Measurements from ENCODE around the gene BOK. TPM values are rescaled to one million over a fixed set of nuclear protein-coding genes. Genes with fewer than 3 reads are reported as not detected.
"Not testable (repeated sequence)": the region's sequence is repeated elsewhere in the genome, so short reads cannot be mapped to it uniquely, and the experiment has no call there.

BOK gene
- 0.17 and 0.77 TPM in 2 replicates for total RNA-seq

GRCh38 chr2:241558532-241559322 is at the start of gene BOK:
TSS of gene BOK (plus strand) at chr2:241558745. CDS start at chr2:241559484, 739 bp downstream.
- Mint-ChIP-seq H3K27me3 (peaks cover 41% of the 10 kb centered on the region), H3K9me3 (no peaks in the 10 kb centered on the region), H3K36me3 (ENCODE audit: low read depth) (no peaks in the 10 kb centered on the region), H3K4me1 (peaks cover 9% of the 10 kb centered on the region), H3K27ac (no peak within 1 kb of the TSS), H3K4me3 (peak within 1 kb of the TSS; percentile 70)
- intact Hi-C loops (cut with micrococcal nuclease): no loop called here
- DNase-seq: peak; percentile 68

- intact Hi-C loops (cut with micrococcal nuclease): loop anchor here (2.0 to 10.0 kb wide), 3 partner anchors 106 to 948 kb away; partner anchors contain the start of genes CAPN10 and DUSP28
- Mint-ChIP-seq H3K4me1 (peaks cover 13% of the 10 kb centered on the region), H3K27ac (peak overlapping the region; percentile 67), H3K9me3 (no peaks in the 10 kb centered on the region), H3K36me3 (ENCODE audit: low read depth) (no peaks in the 10 kb centered on the region), H3K27me3 (peaks cover 7% of the 10 kb centered on the region), H3K4me3 (peak overlapping the region; percentile 78)
- no peak for DNase-seq
These were observed 49.3 kb upstream of the BOK start for GRCh38 chr2:241509155-241509784.

GRCh38 chr2:241511091-241511741 is 47.3 kb upstream of the BOK start:
- no peak overlapping the region for H3K4me3 Mint-ChIP-seq
- intact Hi-C loops (cut with micrococcal nuclease): no loop called here
- peaks cover 7% of the 10 kb centered on the region for H3K27me3 Mint-ChIP-seq
- no peak overlapping the region for H3K27ac Mint-ChIP-seq
- H3K9me3 Mint-ChIP-seq: no peaks in the 10 kb centered on the region
- peaks cover 25% of the 10 kb centered on the region for H3K4me1 Mint-ChIP-seq
- no peaks in the 10 kb centered on the region for H3K36me3 Mint-ChIP-seq (ENCODE audit: low read depth)
- DNase-seq: no peak

GRCh38 chr2:241514553-241514952 is 44.0 kb upstream of the BOK start:
- H3K27ac Mint-ChIP-seq: no peak overlapping the region
- H3K4me3 Mint-ChIP-seq: no peak overlapping the region
- intact Hi-C loops (cut with micrococcal nuclease): no loop called here
- H3K9me3 Mint-ChIP-seq: peaks cover 7% of the 10 kb centered on the region
- no peak for DNase-seq
- H3K27me3 Mint-ChIP-seq: peaks cover 9% of the 10 kb centered on the region
- H3K4me1 Mint-ChIP-seq: peaks cover 28% of the 10 kb centered on the region
- H3K36me3 Mint-ChIP-seq (ENCODE audit: low read depth): peaks cover 2% of the 10 kb centered on the region

GRCh38 chr2:241514986-241515737 is 43.4 kb upstream of the BOK start:
- peaks cover 7% of the 10 kb centered on the region for H3K9me3 Mint-ChIP-seq
- no peak overlapping the region for H3K4me3 Mint-ChIP-seq
- H3K36me3 Mint-ChIP-seq (ENCODE audit: low read depth): peaks cover 2% of the 10 kb centered on the region
- peak overlapping the region; percentile 56 for H3K27ac Mint-ChIP-seq
- no peak for DNase-seq
- intact Hi-C loops (cut with micrococcal nuclease): no loop called here
- H3K27me3 Mint-ChIP-seq: peaks cover 9% of the 10 kb centered on the region
- H3K4me1 Mint-ChIP-seq: peaks cover 25% of the 10 kb centered on the region

GRCh38 chr2:241516520-241516965 is 42.0 kb upstream of the BOK start:
- Mint-ChIP-seq H3K4me3 (peak overlapping the region; percentile 34), H3K4me1 (peaks cover 25% of the 10 kb centered on the region), H3K27me3 (peaks cover 6% of the 10 kb centered on the region), H3K36me3 (ENCODE audit: low read depth) (peaks cover 2% of the 10 kb centered on the region), H3K9me3 (peaks cover 7% of the 10 kb centered on the region), H3K27ac (peak overlapping the region; percentile 54)
- intact Hi-C loops (cut with micrococcal nuclease): no loop called here
- DNase-seq: no peak

GRCh38 chr2:241517297-241517696 is 41.2 kb upstream of the BOK start:
- Mint-ChIP-seq H3K4me3 (no peak overlapping the region), H3K27me3 (peaks cover 3% of the 10 kb centered on the region), H3K27ac (no peak overlapping the region), H3K9me3 (peaks cover 7% of the 10 kb centered on the region), H3K36me3 (ENCODE audit: low read depth) (peaks cover 2% of the 10 kb centered on the region), H3K4me1 (peaks cover 25% of the 10 kb centered on the region)
- DNase-seq: no peak
- intact Hi-C loops (cut with micrococcal nuclease): no loop called here

GRCh38 chr2:241519669-241520068 is 38.9 kb upstream of the BOK start:
- Mint-ChIP-seq H3K4me1 (peaks cover 24% of the 10 kb centered on the region), H3K27me3 (peaks cover 2% of the 10 kb centered on the region), H3K27ac (no peak overlapping the region), H3K9me3 (peaks cover 7% of the 10 kb centered on the region), H3K36me3 (ENCODE audit: low read depth) (peaks cover 2% of the 10 kb centered on the region), H3K4me3 (no peak overlapping the region)
- DNase-seq: no peak
- intact Hi-C loops (cut with micrococcal nuclease): no loop called here

GRCh38 chr2:241522477-241522876 is 36.1 kb upstream of the BOK start:
- no peak for DNase-seq
- intact Hi-C loops (cut with micrococcal nuclease): no loop called here
- Mint-ChIP-seq H3K9me3 (peaks cover 2% of the 10 kb centered on the region), H3K4me1 (no peaks in the 10 kb centered on the region), H3K4me3 (no peak overlapping the region), H3K27me3 (peaks cover 2% of the 10 kb centered on the region), H3K36me3 (ENCODE audit: low read depth) (no peaks in the 10 kb centered on the region), H3K27ac (no peak overlapping the region)

- H3K4me1 Mint-ChIP-seq; H3K27ac Mint-ChIP-seq; H3K27me3 Mint-ChIP-seq; H3K36me3 Mint-ChIP-seq (ENCODE audit: low read depth); intact Hi-C loops (cut with micrococcal nuclease); H3K9me3 Mint-ChIP-seq; H3K4me3 Mint-ChIP-seq; DNase-seq: not testable (repeated sequence)
These were observed 32.4 kb upstream of the BOK start for GRCh38 chr2:241525818-241526780.

- Mint-ChIP-seq H3K27me3 (no peaks in the 10 kb centered on the region), H3K36me3 (ENCODE audit: low read depth) (no peaks in the 10 kb centered on the region), H3K27ac (no peak overlapping the region), H3K9me3 (no peaks in the 10 kb centered on the region), H3K4me1 (no peaks in the 10 kb centered on the region), H3K4me3 (no peak overlapping the region)
- intact Hi-C loops (cut with micrococcal nuclease): no loop called here
- no peak for DNase-seq
These were observed 28.0 kb upstream of the BOK start for GRCh38 chr2:241530571-241530970.

GRCh38 chr2:241531161-241531722 is 27.3 kb upstream of the BOK start:
- Mint-ChIP-seq H3K4me1 (no peaks in the 10 kb centered on the region), H3K27me3 (no peaks in the 10 kb centered on the region), H3K36me3 (ENCODE audit: low read depth) (no peaks in the 10 kb centered on the region), H3K4me3 (no peak overlapping the region), H3K27ac (no peak overlapping the region), H3K9me3 (no peaks in the 10 kb centered on the region)
- intact Hi-C loops (cut with micrococcal nuclease): no loop called here
- no peak for DNase-seq

Measured in activated CD4-positive, alpha-beta T cell treated with anti-CD3 and anti-CD28 coated beads, Interleukin-2, amount 10 ng/mL, durations not matched to agents 24 days and 14 days (primary cell).